ENCODE data around the gene MYRIP.

The MYRIP gene

GRCh38 chr3:40152482-40153133, 343.2 kb downstream of the MYRIP start:
- H3K4me1 Mint-ChIP-seq (ENCODE audit: low read depth) = no peaks in the 10 kb centered on the region
- no peak overlapping the region for H3K4me3 Mint-ChIP-seq
- no peaks in the 10 kb centered on the region for H3K27me3 Mint-ChIP-seq (ENCODE audit: low read depth)
- H3K27ac Mint-ChIP-seq = no peak overlapping the region
- H3K9me3 Mint-ChIP-seq = no peaks in the 10 kb centered on the region
- H3K36me3 Mint-ChIP-seq (ENCODE audit: low read depth) = no peaks in the 10 kb centered on the region
- DNase-seq (ENCODE audit: low spot score) = no peak

- DNase-seq (ENCODE audit: low spot score) = no peak
- H3K27ac Mint-ChIP-seq = no peak overlapping the region
- H3K9me3 Mint-ChIP-seq = peaks cover 7% of the 10 kb centered on the region
- no peaks in the 10 kb centered on the region for H3K27me3 Mint-ChIP-seq (ENCODE audit: low read depth)
- H3K4me3 Mint-ChIP-seq = no peak overlapping the region
- no peaks in the 10 kb centered on the region for H3K4me1 Mint-ChIP-seq (ENCODE audit: low read depth)
- no peaks in the 10 kb centered on the region for H3K36me3 Mint-ChIP-seq (ENCODE audit: low read depth)
Observed at GRCh38 chr3:40160933-40161332, 351.5 kb downstream of the MYRIP start.

DNA sequence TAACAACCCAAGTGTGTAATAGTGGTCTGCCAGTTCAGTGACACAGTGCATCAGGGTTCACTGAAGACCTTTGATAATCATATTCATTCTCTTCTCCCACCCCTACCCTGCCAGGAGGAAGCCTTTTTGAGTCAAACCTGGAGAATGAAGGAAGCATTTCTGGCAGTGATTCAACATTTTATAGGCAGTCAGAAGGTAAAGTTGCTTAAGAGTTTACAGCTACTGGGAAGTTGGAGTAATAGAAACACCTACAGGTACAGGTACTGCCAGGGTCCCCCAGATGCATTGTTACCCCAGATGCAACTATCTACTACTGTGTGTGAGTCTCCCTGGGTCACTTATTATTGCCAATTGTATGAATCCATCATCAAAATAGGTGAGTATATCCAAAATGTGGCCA, 353.2 kb downstream of the MYRIP start:
- Mint-ChIP-seq H3K9me3 (peaks cover 7% of the 10 kb centered on the region), H3K27me3 (ENCODE audit: low read depth) (no peaks in the 10 kb centered on the region), H3K4me1 (ENCODE audit: low read depth) (no peaks in the 10 kb centered on the region), H3K4me3 (no peak overlapping the region), H3K36me3 (ENCODE audit: low read depth) (no peaks in the 10 kb centered on the region), H3K27ac (no peak overlapping the region)
- DNase-seq (ENCODE audit: low spot score) = no peak

GRCh38 chr3:40166997-40167396, 357.6 kb downstream of the MYRIP start:
- H3K27me3 Mint-ChIP-seq (ENCODE audit: low read depth) = no peaks in the 10 kb centered on the region

GRCh38 chr3:40167958-40168357, 358.5 kb downstream of the MYRIP start:
- Mint-ChIP-seq H3K4me3 (no peak overlapping the region), H3K27me3 (ENCODE audit: low read depth) (no peaks in the 10 kb centered on the region), H3K36me3 (ENCODE audit: low read depth) (no peaks in the 10 kb centered on the region), H3K4me1 (ENCODE audit: low read depth) (peaks cover 5% of the 10 kb centered on the region), H3K27ac (no peak overlapping the region), H3K9me3 (no peaks in the 10 kb centered on the region)
- no peak for DNase-seq (ENCODE audit: low spot score)

More at GRCh38 chr3:40166997-40167396, 357.6 kb downstream of the MYRIP start:
- Mint-ChIP-seq H3K9me3 (no peaks in the 10 kb centered on the region), H3K36me3 (ENCODE audit: low read depth) (no peaks in the 10 kb centered on the region), H3K4me3 (no peak overlapping the region), H3K27ac (no peak overlapping the region), H3K4me1 (ENCODE audit: low read depth) (peaks cover 5% of the 10 kb centered on the region)
- no peak for DNase-seq (ENCODE audit: low spot score)

DNA sequence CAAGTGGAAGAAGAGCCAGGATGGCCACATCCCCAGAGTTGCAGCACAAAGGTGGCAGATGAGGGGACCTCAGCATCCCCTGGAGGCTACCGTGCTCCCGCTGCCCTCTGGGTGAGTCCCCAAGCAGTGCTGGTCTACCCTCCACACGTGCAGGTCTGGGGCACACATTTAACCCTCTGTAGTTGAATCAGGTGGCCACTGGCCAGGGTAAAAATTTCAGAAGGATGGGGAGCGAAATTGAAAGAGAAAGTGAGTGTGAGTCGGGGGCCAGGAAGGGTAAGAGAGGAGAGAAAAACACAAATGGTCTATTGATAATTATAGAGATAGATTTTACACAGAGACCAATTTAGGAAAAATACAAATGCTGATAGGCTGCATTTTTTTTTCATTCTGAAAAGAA, 360.6 kb downstream of the MYRIP start:
- Mint-ChIP-seq H3K27me3 (ENCODE audit: low read depth) (no peaks in the 10 kb centered on the region), H3K4me1 (ENCODE audit: low read depth) (peaks cover 5% of the 10 kb centered on the region), H3K27ac (no peak overlapping the region), H3K36me3 (ENCODE audit: low read depth) (no peaks in the 10 kb centered on the region), H3K9me3 (no peaks in the 10 kb centered on the region), H3K4me3 (no peak overlapping the region)
- no peak for DNase-seq (ENCODE audit: low spot score)

- Mint-ChIP-seq H3K27me3 (ENCODE audit: low read depth) (no peaks in the 10 kb centered on the region), H3K36me3 (ENCODE audit: low read depth) (no peaks in the 10 kb centered on the region), H3K27ac (no peak overlapping the region), H3K4me1 (ENCODE audit: low read depth) (peaks cover 5% of the 10 kb centered on the region), H3K9me3 (no peaks in the 10 kb centered on the region), H3K4me3 (no peak overlapping the region)
- no peak for DNase-seq (ENCODE audit: low spot score)
Observed at GRCh38 chr3:40170395-40170794, 361.0 kb downstream of the MYRIP start.

DNA sequence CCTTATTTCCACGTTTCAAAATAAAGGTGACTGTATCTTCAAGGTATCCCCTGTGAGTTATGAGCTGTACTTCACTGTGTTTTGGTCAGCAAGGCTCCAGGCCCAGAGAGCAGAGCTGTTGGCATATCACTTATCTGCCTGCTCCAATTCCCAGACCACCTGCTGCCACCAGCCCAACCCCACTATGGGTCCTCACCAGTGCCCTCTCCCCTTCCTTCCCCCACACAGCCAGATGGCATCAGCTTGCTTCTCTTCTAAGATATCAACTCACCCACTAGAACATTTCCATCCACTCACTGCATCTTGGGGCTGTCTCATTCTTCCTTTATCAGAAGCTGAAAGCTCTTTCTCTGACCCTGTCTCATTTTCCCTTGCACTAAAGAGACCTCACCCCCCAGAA, 363.2 kb downstream of the MYRIP start:
- DNase-seq (ENCODE audit: low spot score) = no peak
- H3K4me1 Mint-ChIP-seq (ENCODE audit: low read depth) = peaks cover 5% of the 10 kb centered on the region
- no peaks in the 10 kb centered on the region for H3K36me3 Mint-ChIP-seq (ENCODE audit: low read depth)
- no peak overlapping the region for H3K4me3 Mint-ChIP-seq
- H3K27me3 Mint-ChIP-seq (ENCODE audit: low read depth) = no peaks in the 10 kb centered on the region
- no peaks in the 10 kb centered on the region for H3K9me3 Mint-ChIP-seq
- no peak overlapping the region for H3K27ac Mint-ChIP-seq

DNA sequence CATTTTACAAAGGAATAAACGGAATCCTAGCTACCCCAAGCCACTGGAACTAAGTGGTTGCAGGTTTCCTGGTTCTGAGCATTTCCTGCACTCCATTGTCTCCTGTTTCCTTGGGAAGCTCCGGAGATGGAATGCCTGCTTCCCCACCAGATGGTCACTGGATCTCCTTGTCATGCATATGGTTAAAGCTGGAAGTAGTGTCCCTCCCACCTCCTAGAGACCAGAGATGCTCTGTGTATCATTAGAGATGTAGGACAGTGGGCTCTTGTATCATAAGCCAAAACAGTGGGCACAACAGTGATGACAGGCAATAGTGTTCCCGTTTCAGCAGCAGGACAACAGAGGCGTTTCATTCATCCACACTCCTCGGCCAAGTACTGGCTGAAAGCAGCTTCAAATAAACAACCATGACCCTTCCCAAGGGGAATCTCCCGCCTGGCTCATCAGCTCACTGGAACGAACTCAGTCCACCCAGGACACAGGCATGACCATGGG, 363.9 kb downstream of the MYRIP start:
- Mint-ChIP-seq H3K36me3 (ENCODE audit: low read depth) (no peaks in the 10 kb centered on the region), H3K27me3 (ENCODE audit: low read depth) (no peaks in the 10 kb centered on the region), H3K9me3 (no peaks in the 10 kb centered on the region), H3K4me1 (ENCODE audit: low read depth) (peaks cover 5% of the 10 kb centered on the region), H3K27ac (no peak overlapping the region), H3K4me3 (no peak overlapping the region)
- no peak for DNase-seq (ENCODE audit: low spot score)

GRCh38 chr3:40178012-40178594, 368.7 kb downstream of the MYRIP start:
- Mint-ChIP-seq H3K27me3 (ENCODE audit: low read depth) (no peaks in the 10 kb centered on the region), H3K4me1 (ENCODE audit: low read depth) (no peaks in the 10 kb centered on the region), H3K36me3 (ENCODE audit: low read depth) (no peaks in the 10 kb centered on the region), H3K4me3 (no peak overlapping the region), H3K27ac (no peak overlapping the region), H3K9me3 (no peaks in the 10 kb centered on the region)
- DNase-seq (ENCODE audit: low spot score) = no peak

DNA sequence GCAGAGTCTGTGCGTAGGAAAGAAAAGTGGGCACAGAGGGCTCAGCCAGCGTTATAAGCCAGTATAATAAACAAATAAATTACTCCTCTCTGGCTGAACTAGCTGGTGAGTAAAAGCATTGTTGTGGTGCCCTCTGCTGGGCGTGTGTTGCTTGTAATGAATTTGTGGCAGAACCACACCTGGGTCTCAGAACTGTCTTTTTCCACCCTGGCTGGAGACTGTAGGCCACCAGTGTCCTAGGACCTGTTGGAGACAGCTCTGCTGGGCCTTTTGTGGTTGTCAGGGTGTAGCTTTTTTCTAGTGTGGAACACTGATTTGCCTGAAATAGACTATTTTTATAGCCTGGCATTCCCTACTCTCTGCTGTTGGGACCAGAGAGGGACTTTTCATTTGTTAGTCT, 369.6 kb downstream of the MYRIP start:
- H3K9me3 Mint-ChIP-seq = no peaks in the 10 kb centered on the region
- H3K27me3 Mint-ChIP-seq (ENCODE audit: low read depth) = no peaks in the 10 kb centered on the region
- H3K36me3 Mint-ChIP-seq (ENCODE audit: low read depth) = no peaks in the 10 kb centered on the region
- no peak overlapping the region for H3K27ac Mint-ChIP-seq
- DNase-seq (ENCODE audit: low spot score) = peak; percentile 17
- H3K4me3 Mint-ChIP-seq = no peak overlapping the region
- H3K4me1 Mint-ChIP-seq (ENCODE audit: low read depth) = no peaks in the 10 kb centered on the region

DNA sequence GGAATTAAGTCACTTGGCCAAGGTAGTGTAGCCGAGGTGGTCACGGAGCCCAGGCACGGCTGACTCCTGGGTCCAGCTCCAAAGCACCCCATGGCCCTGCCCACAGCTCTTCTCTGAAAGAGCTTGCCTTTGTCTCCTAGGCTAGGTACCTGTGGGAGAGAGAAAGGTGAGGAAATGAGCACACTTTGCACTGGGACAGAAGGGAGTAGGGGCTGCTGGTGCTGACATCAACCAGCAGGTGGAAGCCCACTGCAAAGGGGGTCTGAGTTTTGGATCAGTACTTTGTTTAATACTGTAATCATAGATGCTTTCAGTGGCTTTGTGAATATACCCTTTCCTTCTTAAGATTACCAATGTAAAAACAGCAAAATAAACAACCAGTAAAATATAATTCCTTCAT, 371.8 kb downstream of the MYRIP start:
- no peaks in the 10 kb centered on the region for H3K4me1 Mint-ChIP-seq (ENCODE audit: low read depth)
- no peak overlapping the region for H3K27ac Mint-ChIP-seq
- no peaks in the 10 kb centered on the region for H3K36me3 Mint-ChIP-seq (ENCODE audit: low read depth)
- no peaks in the 10 kb centered on the region for H3K27me3 Mint-ChIP-seq (ENCODE audit: low read depth)
- H3K9me3 Mint-ChIP-seq = no peaks in the 10 kb centered on the region
- DNase-seq (ENCODE audit: low spot score) = no peak
- no peak overlapping the region for H3K4me3 Mint-ChIP-seq

- no peak for DNase-seq (ENCODE audit: low spot score)
- Mint-ChIP-seq H3K36me3 (ENCODE audit: low read depth) (no peaks in the 10 kb centered on the region), H3K4me3 (no peak overlapping the region), H3K9me3 (no peaks in the 10 kb centered on the region), H3K4me1 (ENCODE audit: low read depth) (no peaks in the 10 kb centered on the region), H3K27ac (no peak overlapping the region), H3K27me3 (ENCODE audit: low read depth) (no peaks in the 10 kb centered on the region)
Observed at GRCh38 chr3:40185029-40185695, 375.8 kb downstream of the MYRIP start.

- Mint-ChIP-seq H3K4me3 (no peak overlapping the region), H3K27me3 (ENCODE audit: low read depth) (no peaks in the 10 kb centered on the region), H3K9me3 (no peaks in the 10 kb centered on the region), H3K36me3 (ENCODE audit: low read depth) (no peaks in the 10 kb centered on the region), H3K27ac (no peak overlapping the region), H3K4me1 (ENCODE audit: low read depth) (no peaks in the 10 kb centered on the region)
- DNase-seq (ENCODE audit: low spot score) = no peak
Observed at GRCh38 chr3:40186508-40186907, 377.1 kb downstream of the MYRIP start.

All from T-helper 2 cell treated with Interferon-gamma antibody and Interleukin-4, amounts not matched to agents 5 μg/mL and 100 μg/mL, for 36 hours (primary cell).